Central memory CD8-positive, alpha-beta T cell (primary cell): ENCODE results near the gene CEP89.
"Not testable (repeated sequence)": the region's sequence is repeated elsewhere in the genome, so short reads cannot be mapped to it uniquely, and the experiment has no call there.

ENCODE experiments used
- ATAC-seq: fragments of 150-1000 bp; cut with Tn5 transposase; replicated peaks from 2 replicates; pipeline ENCODE4 v1.10.0; 2022; ENCODE audit warnings: mild to moderate bottlenecking, moderate FRiP score, moderate number of reproducible peaks; ENCODE audit not compliant: poor library complexity, severe bottlenecking; ENCODE audit errors: extremely low read depth
- DNase-seq, 2 donors: peaks; one replicate each; pipeline ENCODE4 v3.0.0; 2021; ENCODE audit warnings: low spot score in 2 of 2
- H3K27ac Mint-ChIP-seq: one replicate; pipeline ENCODE4 v1.8.0; 2022; ENCODE audit warnings: low read depth, mild to moderate bottlenecking, moderate library complexity, mixed read lengths
- H3K27me3 Mint-ChIP-seq: one replicate; pipeline ENCODE4 v1.8.0; 2022; ENCODE audit warnings: mixed read lengths
- H3K36me3 Mint-ChIP-seq: one replicate; pipeline ENCODE4 v1.8.0; 2022; ENCODE audit warnings: mild to moderate bottlenecking, moderate library complexity, mixed read lengths; ENCODE audit not compliant: insufficient read depth
- H3K4me1 Mint-ChIP-seq: one replicate; pipeline ENCODE4 v1.8.0; 2022; ENCODE audit warnings: mixed read lengths
- H3K4me3 Mint-ChIP-seq: one replicate; pipeline ENCODE4 v1.8.0; 2022; ENCODE audit warnings: mild to moderate bottlenecking, moderate library complexity, mixed read lengths
- H3K9me3 Mint-ChIP-seq: one replicate; pipeline ENCODE4 v1.8.0; 2022; ENCODE audit warnings: mixed read lengths

The CEP89 gene

GRCh38 chr19:32832825-32833224, 138.9 kb downstream of the CEP89 start:
- ATAC-seq, H3K27ac Mint-ChIP-seq, H3K4me3 Mint-ChIP-seq, DNase-seq, H3K9me3 Mint-ChIP-seq, H3K36me3 Mint-ChIP-seq, H3K27me3 Mint-ChIP-seq, H3K4me1 Mint-ChIP-seq: not testable (repeated sequence)

DNA sequence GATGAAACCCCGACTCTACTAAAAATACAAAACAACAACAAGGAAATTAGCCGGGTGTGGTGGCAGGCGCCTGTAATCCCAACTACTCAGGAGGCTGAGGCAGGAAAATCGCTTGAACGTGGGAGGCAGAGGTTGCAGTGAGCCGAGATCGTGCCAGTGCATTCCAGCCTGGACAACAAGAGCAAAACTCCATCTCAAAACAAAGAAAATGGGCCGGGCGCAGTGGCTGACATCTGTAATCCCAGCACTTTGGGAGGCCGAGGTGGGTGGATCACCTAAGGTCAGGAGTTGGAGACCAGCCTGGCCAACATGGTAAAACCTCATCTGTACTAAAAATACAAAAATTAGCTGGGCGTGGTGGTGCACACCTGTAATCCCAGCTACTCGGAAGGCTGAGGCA, 139.7 kb downstream of the CEP89 start:
- H3K9me3 Mint-ChIP-seq, DNase-seq, ATAC-seq, H3K4me1 Mint-ChIP-seq, H3K4me3 Mint-ChIP-seq, H3K36me3 Mint-ChIP-seq, H3K27me3 Mint-ChIP-seq, H3K27ac Mint-ChIP-seq: not testable (repeated sequence)

DNA sequence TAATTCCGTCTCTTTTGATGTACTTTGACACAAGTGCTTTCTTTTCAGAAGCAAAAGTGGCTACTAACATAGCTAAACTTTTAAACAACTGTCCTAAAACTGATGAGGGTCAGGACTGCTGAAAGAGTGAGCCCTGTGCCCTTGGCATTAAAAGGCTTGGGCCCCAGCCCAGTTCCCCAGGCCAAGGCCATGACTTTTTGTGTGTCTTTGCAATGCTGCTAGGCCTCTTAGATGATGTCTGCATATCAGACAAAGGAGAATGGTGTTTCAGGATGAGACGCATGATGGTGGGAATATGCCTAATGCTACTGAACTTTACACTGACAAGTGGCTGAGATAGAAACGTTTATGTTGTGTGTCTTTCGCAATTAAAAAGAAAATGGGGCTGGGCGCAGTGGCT, 140.1 kb downstream of the CEP89 start:
- H3K9me3 Mint-ChIP-seq, result no peaks in the 10 kb centered on the region
- DNase-seq, result no peak
- H3K4me3 Mint-ChIP-seq, result no peak overlapping the region
- H3K4me1 Mint-ChIP-seq, result no peaks in the 10 kb centered on the region
- ATAC-seq, result no peak
- H3K27ac Mint-ChIP-seq, result no peak overlapping the region
- H3K27me3 Mint-ChIP-seq, result no peaks in the 10 kb centered on the region
- no peaks in the 10 kb centered on the region for H3K36me3 Mint-ChIP-seq

DNA sequence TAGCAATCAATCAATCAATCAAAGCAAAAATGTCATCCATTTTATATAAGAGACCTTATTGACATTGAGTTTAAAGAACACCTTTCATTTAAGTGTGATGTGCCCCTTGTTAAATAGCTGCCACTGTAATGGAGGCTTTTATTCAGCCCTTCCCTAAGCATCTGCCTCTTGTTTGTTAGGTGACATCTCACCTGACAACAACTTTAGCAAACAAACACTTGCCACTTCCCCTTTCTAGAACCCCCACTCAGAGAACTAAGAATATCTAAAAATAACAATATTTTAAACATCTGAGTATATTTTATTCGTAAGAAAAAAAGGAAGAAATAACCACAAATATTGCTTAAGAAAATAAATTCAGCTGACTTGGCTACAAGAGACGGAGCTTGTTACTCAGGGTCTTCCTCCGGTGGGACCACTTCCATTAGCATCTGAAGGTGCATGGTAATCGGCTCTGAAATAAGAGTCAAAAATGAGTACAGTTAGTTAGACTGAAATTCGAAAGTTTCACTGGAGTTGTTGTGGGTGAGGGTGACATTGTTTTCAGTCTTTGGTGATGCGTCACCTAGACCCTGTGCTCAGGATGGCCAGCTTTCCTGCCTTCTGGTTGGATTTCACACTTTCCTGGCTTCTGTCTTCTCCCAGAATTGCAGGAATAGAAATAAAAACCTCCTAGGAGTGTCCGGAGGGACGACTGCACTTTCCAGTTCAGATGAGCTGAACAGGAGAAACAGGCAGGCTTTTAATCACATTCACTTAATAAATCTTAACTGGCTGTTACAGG, 141.3 kb downstream of the CEP89 start:
- H3K36me3 Mint-ChIP-seq, result no peaks in the 10 kb centered on the region
- H3K27me3 Mint-ChIP-seq, result no peaks in the 10 kb centered on the region
- no peaks in the 10 kb centered on the region for H3K9me3 Mint-ChIP-seq
- no peak overlapping the region for H3K27ac Mint-ChIP-seq
- no peak for DNase-seq
- ATAC-seq, result no peak
- H3K4me3 Mint-ChIP-seq, result no peak overlapping the region
- H3K4me1 Mint-ChIP-seq, result no peaks in the 10 kb centered on the region

- Mint-ChIP-seq H3K27me3 (no peaks in the 10 kb centered on the region), H3K9me3 (no peaks in the 10 kb centered on the region), H3K27ac (no peak overlapping the region), H3K4me1 (no peaks in the 10 kb centered on the region), H3K4me3 (no peak overlapping the region), H3K36me3 (no peaks in the 10 kb centered on the region)
- no peak for DNase-seq
- no peak for ATAC-seq
Observed at GRCh38 chr19:32829345-32829896, 142.3 kb downstream of the CEP89 start.

GRCh38 chr19:32828643-32829344, 143.0 kb downstream of the CEP89 start:
- no peak overlapping the region for H3K27ac Mint-ChIP-seq
- no peaks in the 10 kb centered on the region for H3K36me3 Mint-ChIP-seq
- DNase-seq (no peak), ATAC-seq (no peak)
- no peaks in the 10 kb centered on the region for H3K4me1 Mint-ChIP-seq
- no peaks in the 10 kb centered on the region for H3K27me3 Mint-ChIP-seq
- H3K9me3 Mint-ChIP-seq, result no peaks in the 10 kb centered on the region
- H3K4me3 Mint-ChIP-seq, result no peak overlapping the region

GRCh38 chr19:32828139-32828538, 143.6 kb downstream of the CEP89 start:
- Mint-ChIP-seq H3K4me1 (no peaks in the 10 kb centered on the region), H3K9me3 (no peaks in the 10 kb centered on the region), H3K36me3 (no peaks in the 10 kb centered on the region), H3K4me3 (no peak overlapping the region), H3K27me3 (no peaks in the 10 kb centered on the region), H3K27ac (no peak overlapping the region)
- ATAC-seq (no peak), DNase-seq (no peak)
